Cerebellar cortex (tissue), 1 donor: Measurements from ENCODE around the gene LTBP2.

Experiments used
- DNase-seq: peaks from one replicate; pipeline ENCODE4 v3.0.0-alpha.2; 2015; ENCODE audit warnings: low spot score

LTBP2 gene

GRCh38 chr14:74507085-74507484 is 105.0 kb downstream of the LTBP2 start:
- peak; percentile 39 for DNase-seq

- DNase-seq = no peak
Observed at GRCh38 chr14:74506411-74506851, 105.6 kb downstream of the LTBP2 start.

DNA sequence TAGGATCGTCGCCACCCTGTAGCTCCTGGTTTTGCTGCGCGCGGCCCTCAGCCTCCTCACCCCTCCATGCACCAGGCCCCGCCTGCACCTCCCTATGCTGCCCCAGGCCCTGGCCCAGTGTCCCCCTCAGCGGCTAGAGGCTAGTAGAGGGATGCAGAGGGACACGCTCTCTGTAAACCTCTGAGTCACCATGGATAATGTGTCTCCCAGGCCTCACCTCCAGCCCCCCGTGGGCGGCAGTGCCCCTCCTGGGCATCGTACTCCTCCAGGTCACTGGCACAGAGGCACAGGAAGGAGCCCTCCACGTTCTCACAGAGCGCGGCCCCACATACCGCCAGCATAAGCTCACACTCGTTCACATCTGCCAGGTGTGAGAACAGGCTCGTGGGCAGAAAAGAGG is 106.2 kb downstream of the LTBP2 start:
- no peak for DNase-seq

DNA sequence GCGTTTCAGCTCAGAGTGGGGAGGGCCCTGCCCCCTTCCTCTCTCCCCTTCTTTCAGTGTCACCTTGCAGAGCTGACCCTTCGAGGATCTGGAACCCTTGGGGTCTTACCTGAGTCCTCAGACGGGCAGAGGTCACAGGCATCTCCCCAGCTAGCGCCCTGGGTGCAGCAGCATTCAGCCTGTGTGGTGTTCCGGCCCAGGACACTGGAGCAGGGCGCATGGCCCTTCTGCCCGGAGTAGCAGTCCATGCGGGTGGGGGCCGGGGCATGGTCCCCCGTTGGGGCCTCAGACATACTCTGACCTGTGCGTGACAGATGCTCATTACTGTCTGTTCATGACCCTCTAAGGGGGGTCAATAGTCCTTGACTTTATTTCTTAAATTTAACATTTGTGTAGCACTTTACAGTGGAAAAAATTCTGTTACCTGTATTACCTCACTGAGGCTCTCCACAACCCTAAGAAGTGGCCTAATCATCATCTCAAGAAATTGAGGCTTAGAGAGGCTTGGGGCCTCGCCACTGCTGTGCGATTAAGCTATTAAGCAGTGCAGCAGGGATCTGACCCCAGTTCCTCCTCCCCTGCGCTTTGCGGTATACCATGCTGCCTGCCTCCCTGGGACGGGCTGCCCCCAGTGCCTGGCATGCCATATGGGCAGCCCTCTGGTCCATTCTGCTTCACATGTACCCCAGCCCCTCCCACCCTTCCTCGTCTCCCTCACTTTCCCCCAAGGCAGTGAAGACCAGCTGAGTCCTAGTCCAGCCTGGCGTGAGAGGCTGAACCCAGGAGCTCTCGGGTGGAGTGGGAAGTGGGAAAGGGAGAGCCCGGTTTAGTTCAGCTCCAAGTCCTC is 106.9 kb downstream of the LTBP2 start:
- no peak for DNase-seq

GRCh38 chr14:74504412-74504811 is 107.6 kb downstream of the LTBP2 start:
- no peak for DNase-seq

DNA sequence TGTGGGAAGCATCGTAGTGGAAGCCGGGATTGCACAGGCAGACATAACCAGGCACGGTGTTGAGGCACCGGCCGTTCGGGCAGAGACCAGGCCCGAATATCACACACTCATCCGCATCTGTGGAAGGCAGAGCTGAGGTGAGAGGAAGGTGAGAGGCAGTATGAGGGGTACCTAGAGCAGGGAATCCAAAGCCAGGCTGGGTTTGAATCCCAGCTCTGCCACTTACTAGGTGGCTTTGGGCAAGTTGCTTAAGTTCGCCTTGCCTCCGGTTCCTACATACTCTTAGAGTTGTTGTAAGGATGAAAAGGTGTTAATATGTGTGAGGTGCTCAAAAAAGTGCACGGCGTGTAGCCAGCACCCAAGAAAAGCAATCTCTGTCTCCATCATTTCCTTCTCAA is 108.1 kb downstream of the LTBP2 start:
- no peak for DNase-seq

GRCh38 chr14:74503291-74503937 is 108.6 kb downstream of the LTBP2 start:
- no peak for DNase-seq

DNA sequence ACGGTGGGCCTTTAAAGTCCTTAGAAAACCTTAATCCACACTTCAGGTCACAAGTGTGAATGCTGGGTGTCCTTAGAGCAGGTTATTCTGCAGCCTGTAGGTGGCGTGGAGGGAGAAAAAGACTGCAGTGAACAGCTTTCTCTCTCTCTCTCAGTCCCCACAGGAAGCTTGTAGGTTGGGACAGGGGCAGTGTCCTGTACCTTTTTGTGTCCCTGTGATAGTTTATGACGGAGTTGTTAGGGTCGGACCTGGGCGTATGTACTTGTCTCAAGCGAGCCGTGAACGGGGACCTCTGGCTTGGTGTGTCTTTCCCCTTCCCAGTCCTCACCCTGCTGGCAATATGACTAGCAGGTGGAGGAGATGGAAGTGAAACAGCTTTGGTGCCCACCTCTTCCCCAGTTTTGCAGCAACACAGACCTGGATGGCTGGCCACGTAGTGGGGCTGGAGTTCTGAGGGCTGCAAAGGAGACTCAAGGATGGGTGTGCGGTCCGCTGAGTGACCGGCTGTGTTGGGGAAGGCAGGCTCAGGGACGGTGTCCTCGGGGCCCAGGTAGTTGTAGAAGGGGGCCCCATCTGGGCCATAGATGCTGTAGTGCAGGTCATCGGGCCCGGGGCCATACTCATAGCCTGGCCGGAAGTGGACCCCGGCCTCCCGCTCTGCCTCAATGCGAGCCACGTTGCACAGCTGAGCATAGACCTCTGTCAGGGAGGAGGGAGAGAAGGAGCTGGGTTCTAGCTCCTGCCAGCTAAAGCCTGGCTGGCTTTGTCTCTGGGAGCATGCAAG is 109.6 kb downstream of the LTBP2 start:
- peak; percentile 54 for DNase-seq

- no peak for DNase-seq
Observed at GRCh38 chr14:74501691-74502090, 110.3 kb downstream of the LTBP2 start.

GRCh38 chr14:74501135-74501614 is 110.9 kb downstream of the LTBP2 start:
- peak; percentile 86 for DNase-seq

DNA sequence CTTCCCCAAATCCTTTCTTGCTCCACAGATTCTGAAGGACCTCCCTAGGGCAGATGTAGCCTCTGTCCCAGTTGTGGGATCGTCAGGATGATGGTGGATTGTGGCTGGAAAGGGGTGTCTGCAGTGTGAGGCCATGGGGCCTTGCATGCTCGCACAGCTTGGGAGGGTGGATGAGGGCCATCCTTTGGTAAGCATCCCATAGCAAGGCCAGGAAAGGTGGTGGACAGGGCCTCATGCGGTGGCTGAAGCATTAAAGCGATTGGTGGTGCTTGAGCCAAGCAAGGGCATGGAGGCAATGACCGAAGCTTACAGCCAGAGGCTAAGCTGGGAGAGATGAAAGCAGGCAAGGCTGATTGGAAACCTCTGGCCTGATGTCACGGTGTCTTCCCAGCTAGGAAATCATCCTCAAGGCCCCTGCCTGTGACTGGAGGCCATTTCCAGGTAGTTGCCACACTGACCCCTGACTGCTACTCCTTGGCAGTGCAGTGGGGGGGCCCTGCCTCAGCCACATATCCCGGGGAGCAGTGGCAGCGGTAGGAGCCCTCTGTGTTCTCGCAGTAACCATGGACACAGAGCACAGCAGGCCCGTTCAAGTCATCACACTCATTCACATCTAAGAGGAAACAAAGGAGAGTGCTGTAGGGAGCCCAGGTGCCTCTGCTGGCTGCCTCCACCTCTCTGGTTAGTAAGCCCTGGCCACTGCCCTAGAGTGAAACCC is 111.5 kb downstream of the LTBP2 start:
- no peak for DNase-seq

DNA sequence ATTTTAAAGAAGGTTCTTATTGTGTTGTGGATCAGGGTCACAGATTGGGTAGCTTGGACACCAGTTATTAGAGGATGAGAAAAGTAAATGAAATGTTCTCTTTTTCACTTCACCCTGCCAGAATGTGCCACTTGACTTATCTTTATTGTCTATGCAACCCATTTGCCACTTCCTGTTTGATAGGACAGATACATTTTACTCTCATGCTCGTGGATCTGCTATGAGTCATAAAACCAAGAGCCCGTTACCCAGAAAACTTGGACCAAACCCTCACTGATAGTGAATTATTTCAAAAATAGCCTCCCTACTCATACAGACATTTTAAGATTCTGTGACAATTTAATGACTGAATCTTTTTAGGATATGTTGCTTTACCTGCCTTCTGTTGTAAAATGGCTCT is 116.7 kb downstream of the LTBP2 start:
- no peak for DNase-seq

DNA sequence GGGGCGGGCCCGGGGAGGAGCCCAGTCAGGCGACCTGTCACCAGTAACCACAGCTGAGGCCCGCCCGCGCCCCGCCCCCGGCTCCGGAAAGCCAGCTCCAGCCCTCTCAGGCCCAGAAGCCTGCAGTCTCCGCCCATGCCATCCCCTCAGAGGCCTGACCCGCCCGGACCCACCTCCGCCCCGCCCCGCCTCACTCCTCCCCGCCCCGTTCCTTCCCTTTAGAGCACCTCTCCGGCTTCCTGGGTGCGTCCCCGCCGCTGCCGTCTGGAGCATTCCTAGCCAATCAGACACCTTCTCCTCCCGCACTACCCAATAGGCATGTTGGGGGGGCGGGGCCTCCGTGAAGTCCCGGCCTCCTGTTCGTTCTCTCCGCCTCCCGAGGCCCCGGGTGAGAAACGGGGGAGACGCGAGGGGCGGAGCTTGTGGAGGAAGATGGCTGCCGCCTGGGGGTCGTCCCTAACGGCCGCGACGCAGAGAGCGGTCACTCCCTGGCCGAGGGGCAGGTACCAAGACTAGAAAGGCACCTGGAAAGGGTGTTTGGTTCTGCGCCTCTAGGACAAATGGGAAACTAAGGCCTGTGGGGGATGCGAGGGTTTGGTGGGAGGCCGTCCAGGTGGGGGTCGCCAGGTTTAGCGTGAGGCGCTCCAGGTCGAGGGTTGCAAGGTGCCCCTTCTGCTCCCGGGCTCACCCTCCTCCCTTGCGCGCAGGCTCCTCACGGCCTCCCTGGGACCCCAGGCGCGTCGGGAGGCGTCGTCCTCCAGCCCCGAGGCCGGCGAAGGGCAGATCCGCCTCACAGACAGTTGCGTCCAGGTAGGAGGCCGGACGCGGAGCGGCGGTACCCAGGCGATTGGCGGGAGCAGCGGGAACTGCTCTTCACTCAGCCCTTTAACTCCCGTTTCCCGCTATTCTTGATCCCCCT is 118.4 kb downstream of the LTBP2 start, which contains the start of gene ISCA2:
Gene ISCA2 (plus strand): TSS at position 423 of the 919 bp plus-strand sequence. CDS start 10 bp downstream, at position 433.
- peak; percentile 99 for DNase-seq

GRCh38 chr14:74492776-74493342 is 119.2 kb downstream of the LTBP2 start, which contains the start of gene NPC2:
Gene NPC2 (minus strand): TSS chr14:74493305. CDS start chr14:74493274, 31 bp downstream.
- no peak for DNase-seq

- peak; percentile 48 for DNase-seq
Observed at GRCh38 chr14:74491956-74492775, 119.9 kb downstream of the LTBP2 start.

DNA sequence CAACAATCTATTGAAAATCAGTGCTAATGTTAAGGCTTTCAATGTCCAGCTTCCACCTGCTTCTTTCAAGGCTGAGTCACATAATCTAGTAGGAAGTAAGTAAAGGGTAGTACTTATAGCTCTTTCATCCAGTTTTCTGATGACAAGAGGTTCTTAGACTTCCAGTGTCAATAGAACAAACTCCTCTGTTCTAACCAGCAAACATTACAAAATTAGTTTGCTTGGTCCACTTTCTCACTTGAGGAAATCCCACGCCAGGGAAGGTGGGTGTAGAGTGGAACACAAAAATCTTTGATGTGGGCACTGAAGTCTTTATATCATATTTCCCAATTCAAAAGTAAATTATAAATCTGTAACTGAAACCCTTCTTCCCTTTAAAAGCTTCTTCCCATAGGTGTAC is 121.6 kb downstream of the LTBP2 start:
- DNase-seq = no peak

- no peak for DNase-seq
Observed at GRCh38 chr14:74488786-74489397, 123.1 kb downstream of the LTBP2 start.

- DNase-seq = no peak
Observed at GRCh38 chr14:74486164-74486563, 125.9 kb downstream of the LTBP2 start.

DNA sequence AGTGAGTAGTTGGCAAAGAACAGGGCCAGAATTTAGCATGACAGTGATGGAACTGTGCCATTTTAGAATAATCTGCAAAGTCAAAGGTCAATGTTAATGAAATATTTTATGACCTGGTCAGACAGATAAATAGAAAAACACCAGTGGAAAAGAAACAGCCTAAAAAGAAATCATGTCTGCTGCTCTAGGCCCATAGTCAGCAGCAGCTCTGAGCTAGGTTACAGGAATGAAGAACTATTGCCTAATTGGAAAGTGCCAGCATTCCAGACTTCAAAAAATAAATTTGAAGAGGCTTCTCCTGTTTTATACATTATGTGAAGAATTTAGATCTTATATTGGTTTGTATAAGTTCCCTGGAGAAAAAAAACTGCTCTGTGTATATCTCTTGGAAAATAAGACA is 128.7 kb downstream of the LTBP2 start:
- DNase-seq = no peak
